H1 (cell line): ENCODE results near the gene TTC38. TPM values are rescaled to one million over a fixed set of nuclear protein-coding genes. Genes with fewer than 3 reads are reported as not detected.

Experiments used
- BCL11A ChIP-seq, 2 experiments: IDR thresholded peaks; one replicate each; pipeline ENCODE4 v1.6.1; 2011; ENCODE audit warnings: low read depth in 2 of 2, low read length in 2 of 2, mild to moderate bottlenecking in 2 of 2
- CHD2 ChIP-seq: IDR thresholded peaks from 2 replicates; pipeline ENCODE4 v1.6.1; 2012; ENCODE audit warnings: low read length, improper control_type of control experiment
- CTBP2 ChIP-seq: IDR thresholded peaks from 2 replicates; pipeline ENCODE4 v1.7.0; 2011; ENCODE audit warnings: borderline replicate concordance, mild to moderate bottlenecking, moderate library complexity, mixed read lengths, low read length; ENCODE audit not compliant: insufficient read depth, insufficient read length
- EP300 ChIP-seq, 2 experiments: IDR thresholded peaks; 1 replicate in 1 of 2; 2 replicates in 1 of 2; pipeline ENCODE4 v1.6.1; 2011 to 2012; ENCODE audit warnings: low read depth in 2 of 2, low read length in 2 of 2, mild to moderate bottlenecking in 2 of 2, borderline replicate concordance in 1 of 2, inconsistent platforms in 1 of 2, moderate library complexity in 1 of 2
- EZH2 ChIP-seq: fragments of 200-600 bp; sonication (generic); IDR thresholded peaks from 2 replicates; pipeline ENCODE4 v1.7.1; 2012; ENCODE audit warnings: low read depth, mild to moderate bottlenecking, moderate library complexity, low read length, inconsistent platforms; ENCODE audit not compliant: severe bottlenecking
- GTF2F1 ChIP-seq: IDR thresholded peaks from 2 replicates; pipeline ENCODE4 v1.6.1; 2012; ENCODE audit warnings: low read depth, low read length, improper control_type of control experiment, borderline replicate concordance
- HDAC6 ChIP-seq: IDR thresholded peaks from one replicate; pipeline ENCODE4 v1.7.1; 2012; ENCODE audit warnings: low read depth, mild to moderate bottlenecking, inconsistent platforms, low read length, moderate library complexity
- KDM1A ChIP-seq: fragments of 200-600, 300-600 bp; sonication (generic); IDR thresholded peaks from 2 replicates; pipeline ENCODE4 v1.7.1; 2016; ENCODE audit warnings: mild to moderate bottlenecking, low read length, borderline replicate concordance
- KDM4A ChIP-seq: IDR thresholded peaks from one replicate; pipeline ENCODE4 v1.7.1; 2012; ENCODE audit warnings: low read depth, mild to moderate bottlenecking, moderate library complexity, low read length, inconsistent platforms; ENCODE audit not compliant: severe bottlenecking
- NANOG ChIP-seq: IDR thresholded peaks from 2 replicates; pipeline ENCODE4 v1.6.1; 2011; ENCODE audit warnings: low read length, low read depth, mild to moderate bottlenecking, inconsistent platforms; ENCODE audit not compliant: insufficient read depth, poor library complexity, severe bottlenecking
- NRF1 ChIP-seq: IDR thresholded peaks from 2 replicates; pipeline ENCODE4 v1.6.1; 2011; ENCODE audit warnings: mild to moderate bottlenecking, low read depth, low read length, improper control_type of control experiment
- POLR2A ChIP-seq, 2 experiments: IDR thresholded peaks; 1 replicate in 1 of 2; 2 replicates in 1 of 2; pipeline ENCODE4 v1.6.1; 2011; ENCODE audit warnings: low read depth in 2 of 2, low read length in 2 of 2, mild to moderate bottlenecking in 2 of 2; ENCODE audit errors: control extremely low read depth in 1 of 2
- POU5F1 ChIP-seq: IDR thresholded peaks from 2 replicates; pipeline ENCODE4 v1.6.1; 2011; ENCODE audit warnings: low read depth, mild to moderate bottlenecking, low read length, moderate library complexity
- RAD21 ChIP-seq, 2 experiments: IDR thresholded peaks in 1 of 2; conservative IDR thresholded peaks in 1 of 2; 2 replicates each; pipeline ENCODE4 v1.6.1; 2011; ENCODE audit warnings: low read depth in 2 of 2, low read length in 2 of 2, improper control_type of control experiment in 1 of 2, inconsistent platforms in 1 of 2, mild to moderate bottlenecking in 1 of 2, moderate library complexity in 1 of 2
- RXRA ChIP-seq: IDR thresholded peaks from 2 replicates; pipeline ENCODE4 v1.6.1; 2011; ENCODE audit warnings: low read depth, mild to moderate bottlenecking, low read length, moderate library complexity; ENCODE audit not compliant: insufficient read depth
- SIN3A ChIP-seq, 2 experiments: IDR thresholded peaks in 1 of 2; conservative IDR thresholded peaks in 1 of 2; 2 replicates each; pipeline ENCODE4 v1.6.1; 2011 to 2012; ENCODE audit warnings: low read length in 2 of 2, improper control_type of control experiment in 1 of 2, low read depth in 1 of 2, mild to moderate bottlenecking in 1 of 2
- SIX5 ChIP-seq: IDR thresholded peaks from 2 replicates; pipeline ENCODE4 v1.6.1; 2011; ENCODE audit warnings: mild to moderate bottlenecking, low read depth, low read length
- SP1 ChIP-seq: IDR thresholded peaks from 2 replicates; pipeline ENCODE4 v1.6.1; 2011; ENCODE audit warnings: low read depth, low read length
- SP2 ChIP-seq: IDR thresholded peaks from 2 replicates; pipeline ENCODE4 v1.6.1; 2012; ENCODE audit warnings: mild to moderate bottlenecking, low read length, inconsistent platforms
- TCF12 ChIP-seq: IDR thresholded peaks from 2 replicates; pipeline ENCODE4 v1.6.1; 2011; ENCODE audit warnings: low read depth, mild to moderate bottlenecking, low read length
- TEAD4 ChIP-seq: IDR thresholded peaks from 2 replicates; pipeline ENCODE4 v1.6.1; 2012; ENCODE audit warnings: low read depth, low read length, inconsistent platforms, mixed read lengths
- YY1 ChIP-seq: IDR thresholded peaks from 2 replicates; pipeline ENCODE4 v1.6.1; 2011; ENCODE audit warnings: low read depth, mild to moderate bottlenecking, low read length
- ZNF274 ChIP-seq: IDR thresholded peaks from 2 replicates; pipeline ENCODE4 v1.7.0; 2012; ENCODE audit warnings: low read length, borderline replicate concordance; ENCODE audit errors: extremely low read depth
- polyA plus RNA-seq, 7 experiments: library from polyadenylated mRNA; depleted of rRNA in 3 of 7; stranded (reverse) in 5 of 7; unstranded in 2 of 7; fragments of >200 nt in 5 of 7; fragments of 200-250 nt in 2 of 7; gene quantifications; 1 replicate in 5 of 7; 2 replicates in 1 of 7; 4 replicates in 1 of 7; pipeline versions ENCODE4 v1.2.1 to v1.2.3, GENCODE V29; 2011 to 2013; ENCODE audit warnings: missing spikeins in 2 of 7, mixed read lengths in 2 of 7
- total RNA-seq: library from RNA; stranded (reverse); fragmentation: NEBNext Ultra II Directional; extraction: Animal tissue kit (Norgen Biotek cat#: 25700); gene quantifications from 2 replicates; pipeline ENCODE4 v1.2.1, GENCODE V29; 2021
- TF ChIP-seq, protein P1 (sequence below): IDR thresholded peaks from 2 replicates; pipeline ENCODE4 v1.6.1; 2011; ENCODE audit warnings: low read depth, mild to moderate bottlenecking, low read length; ENCODE audit not compliant: insufficient read depth

The TTC38 gene
- total and polyA plus RNA-seq, 2 of the 8 experiments (the other 6 are each of a cell fraction or from before 2014, with no cell fraction given), result 25.3 to 34.8 TPM

- TF ChIP-seq RAD21 (IDR thresholded peaks at IDR 0.05 in 1 of 2, conservative IDR thresholded peaks at IDR 0.05 in 1 of 2; ENCODE audit: low read depth in 2 of 2, low read length in 2 of 2) (peak in 1 of 2 experiments; percentile 47; a peak in 2 of 4 replicates), SP1 (no peak), BCL11A (IDR thresholded peaks at IDR 0.05; ENCODE audit: low read depth in 2 of 2, low read length in 2 of 2) (no peak), NANOG (no peak), TEAD4 (no peak), RXRA (no peak), CTBP2 (no peak), GTF2F1 (no peak), SIX5 (no peak), KDM4A (peak; percentile 44), CHD2 (no peak), EP300 (IDR thresholded peaks at IDR 0.05; ENCODE audit: borderline replicate concordance in 1 of 2, low read depth in 2 of 2, low read length in 2 of 2) (no peak), SIN3A (conservative IDR thresholded peaks at IDR 0.05 in 1 of 2, IDR thresholded peaks at IDR 0.05 in 1 of 2; ENCODE audit: low read depth in 1 of 2, low read length in 2 of 2) (peak in 1 of 2 experiments; percentile 68; a peak in 1 of 4 replicates), TCF12 (no peak), EZH2 (peak; percentile 25), NRF1 (no peak), ZNF274 (no peak), KDM1A (no peak), POLR2A (IDR thresholded peaks at IDR 0.05; ENCODE audit: control extremely low read depth in 1 of 2, low read depth in 2 of 2, low read length in 2 of 2) (no peak), HDAC6 (no peak), YY1 (peak; percentile 77; the same call in 1 of the 2 replicates), POU5F1 (no peak), SP2 (no peak)
- TF ChIP-seq, protein P1, sequence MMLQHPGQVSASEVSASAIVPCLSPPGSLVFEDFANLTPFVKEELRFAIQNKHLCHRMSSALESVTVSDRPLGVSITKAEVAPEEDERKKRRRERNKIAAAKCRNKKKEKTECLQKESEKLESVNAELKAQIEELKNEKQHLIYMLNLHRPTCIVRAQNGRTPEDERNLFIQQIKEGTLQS, result no peak
Observed at GRCh38 chr22:46262449-46263215, 5.2 kb upstream of the TTC38 start (continued).
